GM18502 (cell line): ENCODE data around the gene JOSD1.
"Not testable (repeated sequence)": the region's sequence is repeated elsewhere in the genome, so short reads cannot be mapped to it uniquely, and the experiment has no call there.

Experiments used
- ATAC-seq: cut with Tn5 transposase; IDR thresholded peaks from one replicate; pipeline ENCODE4 v1.9.1; 2021; ENCODE audit warnings: mild to moderate bottlenecking; ENCODE audit not compliant: unreplicated experiment, poor library complexity

Gene JOSD1

GRCh38 chr22:38696606-38697424, 3.9 kb downstream of the JOSD1 start:
- ATAC-seq, result no peak

GRCh38 chr22:38694940-38695339, 5.8 kb downstream of the JOSD1 start:
- ATAC-seq, result no peak

- no peak for ATAC-seq
Observed at GRCh38 chr22:38694049-38694448, 6.7 kb downstream of the JOSD1 start.

- ATAC-seq, result no peak
Observed at GRCh38 chr22:38689651-38690050, 11.1 kb downstream of the JOSD1 start.

GRCh38 chr22:38685761-38686160, 15.0 kb downstream of the JOSD1 start:
- no peak for ATAC-seq

GRCh38 chr22:38684895-38685294, 15.8 kb downstream of the JOSD1 start:
- no peak for ATAC-seq

DNA sequence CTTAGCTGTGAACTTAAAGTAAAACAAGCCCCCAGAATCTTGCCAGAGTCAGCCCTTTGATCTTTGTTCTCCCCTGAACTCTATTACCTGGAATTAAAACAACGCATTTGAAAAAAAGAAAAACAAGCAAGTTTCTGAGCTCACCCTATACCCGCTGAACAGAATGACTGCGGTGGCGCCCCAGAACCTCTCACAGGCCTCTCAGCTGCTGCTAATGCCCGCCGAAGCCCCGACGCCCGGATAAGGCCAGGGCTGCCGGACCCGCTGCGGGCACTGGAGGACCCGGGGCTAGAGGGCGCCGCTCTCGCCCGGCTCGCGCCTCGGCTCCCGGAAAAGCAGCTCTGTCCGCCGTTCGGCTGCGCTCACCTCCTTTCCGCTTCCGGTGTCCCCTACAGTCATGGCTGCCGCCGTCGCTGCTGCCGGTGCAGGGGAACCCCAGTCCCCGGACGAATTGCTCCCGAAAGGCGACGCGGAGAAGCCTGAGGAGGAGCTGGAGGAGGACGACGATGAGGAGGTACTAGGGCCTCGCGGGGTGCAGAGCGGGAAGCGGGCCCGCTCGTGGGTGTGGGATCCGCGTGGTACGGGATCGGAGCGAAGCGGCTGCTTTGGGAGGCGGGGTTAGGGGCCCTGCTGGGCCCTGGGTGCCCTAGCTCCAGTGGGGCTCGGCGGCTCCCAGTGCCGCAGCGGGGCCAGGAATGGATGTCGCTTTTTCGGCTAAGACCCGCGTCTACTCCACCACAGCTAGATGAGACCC, 19.0 kb downstream of the JOSD1 start, which contains the start of gene TOMM22:
Gene TOMM22, plus strand, starts transcription at position 376 of the 754 bp plus-strand sequence. Its CDS starts 22 bp downstream, at position 398.
- peak; percentile 95 for ATAC-seq

DNA sequence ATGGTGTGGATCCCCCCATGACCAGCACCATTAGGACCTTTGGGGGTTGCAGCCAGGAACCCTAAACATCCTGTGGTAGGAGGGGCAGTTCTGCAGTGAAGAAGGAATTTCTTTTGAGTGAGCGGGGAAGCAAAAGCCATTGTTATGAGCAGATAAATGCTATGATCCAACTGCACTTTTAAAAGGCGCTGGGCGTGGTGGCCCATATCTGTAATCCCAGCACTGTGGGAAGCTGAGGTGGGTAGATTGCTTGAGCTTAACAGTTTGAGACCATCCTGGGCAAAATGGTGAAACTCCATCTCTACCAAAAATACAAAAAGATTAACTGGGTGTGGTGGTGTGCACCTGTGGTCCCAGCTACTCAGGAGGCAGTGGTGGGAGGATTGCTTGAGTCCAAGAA, 24.9 kb downstream of the JOSD1 start:
- no peak for ATAC-seq

GRCh38 chr22:38674888-38675287, 25.9 kb downstream of the JOSD1 start:
- ATAC-seq, result no peak

- no peak for ATAC-seq
Observed at GRCh38 chr22:38657045-38657909, 43.5 kb downstream of the JOSD1 start.

- ATAC-seq, result peak; percentile 78
Observed at GRCh38 chr22:38656256-38657044, 44.3 kb downstream of the JOSD1 start, which contains the start of the genes CBY1 and FAM227A. CBY1 (plus strand) TSS chr22:38656638; CDS start chr22:38668055, 11,417 bp downstream. FAM227A (minus strand) TSS chr22:38656392; CDS start chr22:38650168, 6,224 bp downstream.

DNA sequence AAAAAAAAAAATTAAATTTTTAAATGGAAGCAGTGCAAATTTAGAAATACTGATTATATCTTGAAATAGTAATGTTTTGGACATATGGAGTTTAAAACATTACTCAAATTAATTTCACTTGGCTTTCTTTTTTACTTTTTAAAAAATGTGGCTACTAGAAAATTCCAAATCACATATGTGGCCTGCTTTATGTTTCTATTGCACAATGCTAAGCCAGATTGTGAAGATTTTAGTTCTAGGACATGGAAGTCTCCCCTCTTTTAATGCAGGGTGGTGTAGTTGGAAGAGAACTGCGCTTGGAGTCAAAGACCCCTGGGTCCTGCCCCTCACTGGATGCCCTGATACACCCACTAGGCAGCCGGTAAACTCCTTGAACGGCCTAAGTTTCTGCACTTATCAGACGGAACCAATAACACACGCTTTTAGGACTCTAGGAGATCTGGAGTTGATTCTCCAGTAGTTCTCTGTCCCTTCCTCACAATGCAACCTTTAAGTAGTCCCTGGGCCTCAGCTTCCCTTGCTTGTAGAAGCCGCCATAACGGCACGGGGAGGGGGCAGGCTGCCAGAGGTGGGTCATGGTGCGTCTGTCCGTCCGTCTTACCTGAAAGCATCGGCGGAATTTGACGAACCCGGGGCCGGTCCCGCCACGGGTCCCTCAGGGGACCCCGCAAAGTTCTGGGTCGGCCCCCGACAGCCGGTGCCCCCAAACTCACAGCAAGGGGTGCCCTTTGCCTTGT, 45.1 kb downstream of the JOSD1 start:
- no peak for ATAC-seq

GRCh38 chr22:38653741-38654140, 47.0 kb downstream of the JOSD1 start:
- ATAC-seq, result no peak

- ATAC-seq, result no peak
Observed at GRCh38 chr22:38652859-38653258, 47.9 kb downstream of the JOSD1 start.

- ATAC-seq, result no peak
Observed at GRCh38 chr22:38649841-38650522, 50.8 kb downstream of the JOSD1 start.

- no peak for ATAC-seq
Observed at GRCh38 chr22:38645430-38645829, 55.3 kb downstream of the JOSD1 start.

- not testable (repeated sequence) for ATAC-seq
Observed at GRCh38 chr22:38644245-38644644, 56.5 kb downstream of the JOSD1 start.

GRCh38 chr22:38641476-38642040, 59.2 kb downstream of the JOSD1 start:
- ATAC-seq, result no peak
